A549 (cell line): ENCODE results near the gene FOXR1. TPM values are rescaled to one million over a fixed set of nuclear protein-coding genes. Genes with fewer than 3 reads are reported as not detected.

Source experiments
- ATAC-seq, 2 experiments: fragments of 200-7000 bp in 1 of 2; fragments of >200 bp in 1 of 2; cut with Nextera tagmentation in 1 of 2; cut with Tn5 transposase in 1 of 2; 3 replicates each; pipeline versions ENCODE4 v1.8.0 to v1.9.1; 2018 to 2020; ENCODE audit warnings: mild to moderate bottlenecking in 1 of 2, moderate library complexity in 1 of 2
- CTCF ChIA-PET: fragments of 300-600 bp; sonication (Branson Sonifier 250); formaldehyde crosslinking; extraction: SDS; loops from one replicate; lab custom pipeline; 2021; ENCODE audit warnings: antibody characterized with exemption, inconsistent platforms; lab: Yijun Ruan, JAX
- POLR2A ChIA-PET: fragments of 350-600 bp; formaldehyde crosslinking; extraction: SDS; loops from one replicate; lab custom pipeline; 2021; ENCODE audit warnings: antibody characterized with exemption, inconsistent platforms; lab: Yijun Ruan, JAX
- DNase-seq, 2 experiments: peaks; one replicate each; pipeline versions ENCODE4 v3.0.0 to v3.0.0-alpha.2; 2011 to 2016; ENCODE audit warnings: low read depth in 1 of 2, low spot score in 1 of 2
- FAIRE-seq: peaks from 2 replicates; lab custom pipeline; 2011; peaks lifted over from hg19 to GRCh38; lab: Jason Lieb, UNC
- H3K27ac ChIP-seq, 2 experiments: fragments of >200 bp; sonication (Bioruptor Twin); formaldehyde crosslinking; 3 replicates each; pipeline ENCODE4 v1.5.1; 2016 to 2017
- H3K4me1 ChIP-seq: fragments of >200 bp; sonication (Bioruptor Twin); formaldehyde crosslinking; 3 replicates; pipeline ENCODE4 v1.6.1; 2016
- H3K4me2 ChIP-seq: fragments of >200 bp; sonication (Bioruptor Twin); formaldehyde crosslinking; 3 replicates; pipeline ENCODE4 v1.6.1; 2016
- H3K4me3 ChIP-seq: fragments of >200 bp; sonication (Bioruptor Twin); formaldehyde crosslinking; 3 replicates; pipeline ENCODE4 v1.5.1; 2016
- H3K9me3 ChIP-seq: fragments of >200 bp; sonication (Bioruptor Twin); formaldehyde crosslinking; 3 replicates; pipeline ENCODE4 v1.6.1; 2016
- BCL3 ChIP-seq: fragments of >200 bp; sonication (Bioruptor Twin); formaldehyde crosslinking; IDR thresholded peaks from 3 replicates; pipeline ENCODE4 v1.6.1; 2016
- BHLHE40 ChIP-seq: IDR thresholded peaks from 2 replicates; pipeline ENCODE4 v1.6.1; 2012; ENCODE audit warnings: low read depth, low read length, inconsistent platforms
- CEBPB ChIP-seq, 2 experiments: fragments of >200 bp in 1 of 2; sonication (Bioruptor Twin) in 1 of 2; formaldehyde crosslinking in 1 of 2; IDR thresholded peaks; 2 replicates each; pipeline ENCODE4 v1.6.1; 2012 to 2016
- CHD2 ChIP-seq: fragments of 150-350 bp; IDR thresholded peaks from 2 replicates; pipeline ENCODE4 v1.6.1; 2014; ENCODE audit warnings: low read length; ENCODE audit not compliant: partially characterized antibody
- CHD4 ChIP-seq: fragments of 200-600 bp; sonication (generic); IDR thresholded peaks from 2 replicates; pipeline ENCODE4 v1.6.1; 2016; ENCODE audit warnings: antibody characterized with exemption, mild to moderate bottlenecking, borderline replicate concordance
- E2F6 ChIP-seq: IDR thresholded peaks from 2 replicates; pipeline ENCODE4 v1.6.1; 2012; ENCODE audit warnings: low read depth, borderline replicate concordance
- ELK1 ChIP-seq: fragments of 150-350 bp; IDR thresholded peaks from 2 replicates; pipeline ENCODE4 v1.6.1; 2014; ENCODE audit warnings: low read depth, mild to moderate bottlenecking, low read length
- HDAC2 ChIP-seq: fragments of 200-600 bp; sonication (generic); IDR thresholded peaks from 2 replicates; pipeline ENCODE4 v1.6.1; 2016
- HMGXB4 ChIP-seq: fragments of 250-450 bp; sonication (Bioruptor Pico); IDR thresholded peaks from 2 replicates; pipeline ENCODE4 v1.5.0; 2021; ENCODE audit warnings: mild to moderate bottlenecking, moderate library complexity, borderline replicate concordance
- HOXB5 ChIP-seq: fragments of 250-450 bp; sonication (Bioruptor Pico); IDR thresholded peaks from 2 replicates; pipeline ENCODE4 v1.5.0; 2020; ENCODE audit warnings: mild to moderate bottlenecking, moderate library complexity
- NFE2L2 ChIP-seq: fragments of 150-350 bp; conservative IDR thresholded peaks from 2 replicates; pipeline ENCODE4 v1.6.1; 2014; ENCODE audit warnings: low read length
- NPAS2 ChIP-seq: fragments of 250-450 bp; sonication (Bioruptor Pico); IDR thresholded peaks from 2 replicates; pipeline ENCODE4 v1.8.0; 2022; ENCODE audit warnings: mild to moderate bottlenecking, moderate library complexity, borderline replicate concordance
- NR3C1 ChIP-seq: fragments of >200 bp; sonication (Bioruptor Twin); formaldehyde crosslinking; IDR thresholded peaks from 3 replicates; pipeline ENCODE4 v1.6.1; 2017
- PBX3 ChIP-seq: IDR thresholded peaks from 2 replicates; pipeline ENCODE4 v1.6.1; 2012
- PHF8 ChIP-seq: fragments of 200-600 bp; sonication (generic); IDR thresholded peaks from 2 replicates; pipeline ENCODE4 v1.6.1; 2016; ENCODE audit warnings: low read depth, mild to moderate bottlenecking, antibody characterized with exemption, moderate library complexity, borderline replicate concordance
- POLR2AphosphoS2 ChIP-seq: conservative IDR thresholded peaks from 2 replicates; pipeline ENCODE4 v1.6.1; 2012; ENCODE audit warnings: low read length, improper control_type of control experiment, inconsistent platforms
- RFX5 ChIP-seq: fragments of 450-650 bp; IDR thresholded peaks from 2 replicates; pipeline ENCODE4 v1.7.1; 2014; ENCODE audit warnings: antibody characterized with exemption, mild to moderate bottlenecking, moderate library complexity
- USF2 ChIP-seq: fragments of 450-650 bp; IDR thresholded peaks from 2 replicates; pipeline ENCODE4 v1.6.1; 2014; ENCODE audit warnings: antibody characterized with exemption
- WGBS: methylation state at CpG from one replicate; pipeline ENCODE4 v1.1.6; 2017; ENCODE audit errors: missing lambda C conversion rate; 5-methylcytosine and 5-hydroxymethylcytosine counted together
- polyA plus RNA-seq, 4 experiments: library from polyadenylated mRNA; depleted of rRNA in 3 of 4; stranded (reverse); fragments of >200 nt; fragmentation: RNase III in 1 of 4; extraction: RNeasy Plus Mini Kit Qiagen cat#74134 plus additional on column Dnase treatment in 1 of 4; gene quantifications; 2 replicates in 3 of 4; 3 replicates in 1 of 4; pipeline ENCODE4 v1.2.3, GENCODE V29; 2011 to 2017

Gene FOXR1
- polyA plus RNA-seq, 2 of the 4 experiments (the other 2 are of a cell fraction) = not detected

GRCh38 chr11:119023741-119024140 lies 52.2 kb downstream of the FOXR1 start:
- H3K4me1 ChIP-seq = peaks cover 26% of the 10 kb centered on the region

GRCh38 chr11:119024430-119025098 lies 53.0 kb downstream of the FOXR1 start:
- CTCF ChIA-PET = interaction anchor here (0.8 to 1.4 kb wide), 2 partner anchors 19 to 32 kb away, joined by 4 read pairs; partner anchors contain the start of gene HYOU1
- ATAC-seq = no peak

More at GRCh38 chr11:119023741-119024140, 52.2 kb downstream of the FOXR1 start:
- ATAC-seq = no peak
- Histone ChIP-seq H3K4me3 (no peak overlapping the region), H3K4me2 (no peak overlapping the region), H3K27ac (no peak overlapping the region), H3K9me3 (no peaks in the 10 kb centered on the region)
- ChIA-PET CTCF (no interaction called here), POLR2A (no interaction called here)
- DNase-seq = no peak
- TF ChIP-seq BCL3 (no peak), RFX5 (no peak), HDAC2 (no peak), CHD2 (no peak), BHLHE40 (no peak), HOXB5 (CRISPR knock-in tag) (no peak), POLR2AphosphoS2 (no peak), NFE2L2 (no peak), PBX3 (no peak), HMGXB4 (no peak), NPAS2 (CRISPR knock-in tag) (no peak), NR3C1 (no peak), USF2 (no peak)
- FAIRE-seq = no peak

More at GRCh38 chr11:119024430-119025098, 53.0 kb downstream of the FOXR1 start:
- TF ChIP-seq PHF8 (no peak), E2F6 (no peak), ELK1 (no peak), CHD4 (no peak), CEBPB (IDR thresholded peaks at IDR 0.05) (no peak), HMGXB4 (no peak)
- no peak overlapping the region for H3K27ac ChIP-seq
- no peaks in the 10 kb centered on the region for H3K9me3 ChIP-seq
- 95% methylated on average over 15 of the region's 15 CpGs for WGBS
- DNase-seq (no peak), FAIRE-seq (no peak)
- H3K4me3 ChIP-seq = no peak overlapping the region
- no peak overlapping the region for H3K4me2 ChIP-seq
- H3K4me1 ChIP-seq = peaks cover 32% of the 10 kb centered on the region
- POLR2A ChIA-PET = no interaction called here
